ENCODE measurements around the gene PPIP5K2. TPM values are rescaled to one million over a fixed set of nuclear protein-coding genes. Genes with fewer than 3 reads are reported as not detected.

PPIP5K2 gene
- total RNA-seq, 6 experiments from 2014 or later: 54.9 to 75.2 (median 61.2) TPM

DNA sequence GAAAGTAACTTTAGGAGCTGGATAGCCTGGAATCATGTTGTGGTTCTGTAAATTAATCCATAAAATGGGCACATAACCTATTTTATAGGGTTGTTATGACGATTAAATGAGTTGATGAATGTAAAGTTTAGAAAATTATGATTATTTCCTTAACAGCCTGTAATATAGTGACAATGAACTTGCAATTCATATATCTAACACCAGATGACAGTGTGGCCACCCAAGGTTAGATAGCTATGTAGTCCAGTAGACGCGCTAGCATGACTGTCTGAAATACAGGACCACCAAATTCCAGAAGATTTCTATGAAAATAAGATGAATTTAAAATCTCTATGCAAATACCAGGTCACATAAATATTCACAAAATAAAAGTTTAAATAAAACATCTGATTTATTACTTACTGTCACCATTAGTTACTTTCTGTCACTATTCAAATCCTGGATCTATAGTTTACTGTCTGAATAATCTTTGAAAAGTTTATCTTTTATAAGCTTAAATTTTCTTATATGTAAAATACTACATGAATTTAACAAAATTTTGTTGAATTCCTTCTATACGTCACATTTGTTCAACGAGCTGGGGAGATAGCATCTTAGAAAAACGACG is 112.4 kb downstream of the PPIP5K2 start:
- H3K9me3 Mint-ChIP-seq: peaks cover 5% of the 10 kb centered on the region; the same call in 1 of the 2 replicates
- no peak overlapping the region for H3K27ac Mint-ChIP-seq
- H3K4me3 Mint-ChIP-seq: no peak overlapping the region
- TF ChIP-seq, protein P1, sequence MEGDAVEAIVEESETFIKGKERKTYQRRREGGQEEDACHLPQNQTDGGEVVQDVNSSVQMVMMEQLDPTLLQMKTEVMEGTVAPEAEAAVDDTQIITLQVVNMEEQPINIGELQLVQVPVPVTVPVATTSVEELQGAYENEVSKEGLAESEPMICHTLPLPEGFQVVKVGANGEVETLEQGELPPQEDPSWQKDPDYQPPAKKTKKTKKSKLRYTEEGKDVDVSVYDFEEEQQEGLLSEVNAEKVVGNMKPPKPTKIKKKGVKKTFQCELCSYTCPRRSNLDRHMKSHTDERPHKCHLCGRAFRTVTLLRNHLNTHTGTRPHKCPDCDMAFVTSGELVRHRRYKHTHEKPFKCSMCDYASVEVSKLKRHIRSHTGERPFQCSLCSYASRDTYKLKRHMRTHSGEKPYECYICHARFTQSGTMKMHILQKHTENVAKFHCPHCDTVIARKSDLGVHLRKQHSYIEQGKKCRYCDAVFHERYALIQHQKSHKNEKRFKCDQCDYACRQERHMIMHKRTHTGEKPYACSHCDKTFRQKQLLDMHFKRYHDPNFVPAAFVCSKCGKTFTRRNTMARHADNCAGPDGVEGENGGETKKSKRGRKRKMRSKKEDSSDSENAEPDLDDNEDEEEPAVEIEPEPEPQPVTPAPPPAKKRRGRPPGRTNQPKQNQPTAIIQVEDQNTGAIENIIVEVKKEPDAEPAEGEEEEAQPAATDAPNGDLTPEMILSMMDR (IDR thresholded peaks at IDR 0.05): peak; percentile 91
- peak; percentile 36 for DNase-seq
- H3K4me1 Mint-ChIP-seq (ENCODE audit: low read depth): peaks cover 37% of the 10 kb centered on the region
- 0 out of 2 replicates have a peak, but pooled peaks cover 4% of the 10 kb centered on the region for H3K36me3 Mint-ChIP-seq (ENCODE audit: low read depth)
- peaks cover 2% of the 10 kb centered on the region; the same call in 1 of the 2 replicates for H3K27me3 Mint-ChIP-seq (ENCODE audit: insufficient read depth)

DNA sequence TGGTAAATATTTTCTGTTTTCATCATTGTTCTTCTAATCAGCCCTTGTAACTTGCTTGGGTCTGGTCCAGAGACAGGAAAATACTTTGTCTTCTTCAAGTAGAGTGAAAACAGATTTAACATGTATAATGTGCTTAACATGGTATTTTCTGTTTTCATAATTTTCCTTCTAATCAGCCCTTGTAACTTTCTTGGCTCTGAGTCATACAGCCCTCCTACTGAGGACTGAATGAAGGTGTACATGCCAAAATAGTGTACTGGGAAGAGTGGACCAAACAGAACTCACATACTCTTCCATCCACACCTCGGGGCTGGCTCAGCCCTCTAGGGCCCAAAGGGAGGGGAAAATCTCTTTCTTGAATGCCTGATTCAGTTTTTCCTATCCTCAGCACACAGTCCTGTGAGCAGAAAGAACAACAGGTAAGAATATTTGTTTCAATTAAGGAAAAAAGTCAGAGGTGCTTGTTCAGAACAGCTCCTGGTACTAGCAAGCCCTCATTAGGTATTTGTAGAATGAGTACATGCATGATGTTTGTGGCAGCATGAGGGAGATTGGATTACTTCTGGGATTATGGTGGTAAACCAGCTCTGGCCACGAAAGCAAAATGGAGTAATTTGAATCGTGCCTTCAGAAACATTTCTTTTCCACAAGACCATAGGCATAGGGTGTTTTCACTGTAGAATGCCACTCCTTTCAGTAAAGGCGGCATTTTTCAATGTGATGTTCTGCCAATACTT is 114.3 kb downstream of the PPIP5K2 start:
- Mint-ChIP-seq H3K27me3 (ENCODE audit: insufficient read depth) (no peaks in the 10 kb centered on the region), H3K27ac (peak overlapping the region; percentile 54), H3K4me3 (peak overlapping the region; percentile 51; the same call in 1 of the 2 replicates), H3K9me3 (peaks cover 6% of the 10 kb centered on the region), H3K36me3 (ENCODE audit: low read depth) (peaks cover 12% of the 10 kb centered on the region), H3K4me1 (ENCODE audit: low read depth) (peaks cover 26% of the 10 kb centered on the region)
- peak; percentile 12 for DNase-seq
- TF ChIP-seq, protein P1 (IDR thresholded peaks at IDR 0.05): no peak

DNA sequence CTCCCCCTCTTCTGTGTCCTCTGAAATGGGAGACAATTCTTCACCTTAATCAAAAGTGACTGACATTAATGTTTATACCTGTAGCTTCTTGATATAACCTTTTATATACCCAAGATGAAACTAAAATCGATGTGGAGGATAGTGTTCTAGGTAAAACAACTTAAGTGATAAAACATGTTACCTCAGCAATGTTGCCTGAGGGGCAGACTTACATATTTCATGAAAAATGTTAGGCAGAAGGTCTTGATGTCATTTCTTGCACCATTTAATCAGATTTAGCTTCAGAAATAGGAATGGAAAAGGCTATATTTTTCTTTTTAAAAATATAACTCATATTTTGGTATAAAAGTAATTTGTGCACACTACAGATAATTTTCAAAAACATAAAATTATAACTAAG is 115.8 kb downstream of the PPIP5K2 start:
- H3K36me3 Mint-ChIP-seq (ENCODE audit: low read depth): peaks cover 18% of the 10 kb centered on the region
- peaks cover 26% of the 10 kb centered on the region for H3K4me1 Mint-ChIP-seq (ENCODE audit: low read depth)
- H3K9me3 Mint-ChIP-seq: peaks cover 6% of the 10 kb centered on the region
- no peak overlapping the region for H3K27ac Mint-ChIP-seq
- H3K27me3 Mint-ChIP-seq (ENCODE audit: insufficient read depth): no peaks in the 10 kb centered on the region
- DNase-seq: no peak
- no peak overlapping the region for H3K4me3 Mint-ChIP-seq
- TF ChIP-seq, protein P1 (IDR thresholded peaks at IDR 0.05): no peak

DNA sequence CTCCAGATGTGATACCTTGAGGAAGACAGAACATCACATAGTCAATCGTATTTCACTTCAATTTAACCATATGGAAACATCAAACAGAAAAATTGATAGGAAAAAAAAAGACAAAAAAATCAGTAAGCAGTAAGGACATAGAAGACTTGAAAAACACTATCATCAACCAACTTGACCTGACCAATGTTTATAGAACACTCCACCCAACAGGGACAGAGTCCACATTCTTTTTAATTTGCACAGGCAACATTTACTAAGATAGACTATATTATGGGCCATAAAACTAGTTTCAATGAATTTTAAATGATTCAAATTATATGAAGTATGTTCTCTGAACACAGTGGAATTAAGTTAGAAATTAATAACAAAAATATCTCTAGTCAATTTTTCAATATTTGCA is 117.7 kb downstream of the PPIP5K2 start:
- Mint-ChIP-seq H3K4me3 (no peak overlapping the region), H3K9me3 (peaks cover 6% of the 10 kb centered on the region), H3K27ac (no peak overlapping the region), H3K4me1 (ENCODE audit: low read depth) (peaks cover 24% of the 10 kb centered on the region), H3K36me3 (ENCODE audit: low read depth) (peaks cover 18% of the 10 kb centered on the region), H3K27me3 (ENCODE audit: insufficient read depth) (no peaks in the 10 kb centered on the region)
- DNase-seq: no peak
- TF ChIP-seq, protein P1 (IDR thresholded peaks at IDR 0.05): no peak

DNA sequence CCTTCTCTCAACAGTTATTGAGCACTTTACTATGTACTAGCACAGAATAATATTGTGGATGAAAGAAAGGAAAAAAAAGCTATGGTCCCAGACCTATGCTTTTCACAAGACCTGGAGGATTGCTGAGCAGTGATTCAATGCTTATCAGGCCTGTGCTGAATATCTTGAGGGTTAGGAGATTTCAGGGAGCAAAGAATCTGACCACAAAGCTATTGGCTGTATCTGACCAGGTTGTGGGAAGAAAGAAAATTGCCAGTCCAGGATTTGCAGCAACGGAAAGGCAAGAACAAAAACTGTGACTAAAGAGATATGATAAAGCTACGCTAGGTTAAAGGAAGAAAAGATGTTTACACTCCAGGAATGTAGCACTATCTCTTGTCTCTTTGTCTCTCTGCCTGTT is 123.6 kb downstream of the PPIP5K2 start:
- H3K9me3 Mint-ChIP-seq: peaks cover 6% of the 10 kb centered on the region
- DNase-seq: peak; percentile 26
- H3K27me3 Mint-ChIP-seq (ENCODE audit: insufficient read depth): no peaks in the 10 kb centered on the region
- TF ChIP-seq, protein P1 (IDR thresholded peaks at IDR 0.05): no peak
- peaks cover 19% of the 10 kb centered on the region for H3K4me1 Mint-ChIP-seq (ENCODE audit: low read depth)
- H3K4me3 Mint-ChIP-seq: peak overlapping the region; percentile 55
- H3K27ac Mint-ChIP-seq: peak overlapping the region; percentile 55
- H3K36me3 Mint-ChIP-seq (ENCODE audit: low read depth): peaks cover 15% of the 10 kb centered on the region

All from HFFc6 (cell line).